OCI-LY7 (cell line): ENCODE results near the gene ITGAE. TPM values are rescaled to one million over a fixed set of nuclear protein-coding genes. Genes with fewer than 3 reads are reported as not detected.
"Not testable (repeated sequence)": the region's sequence is repeated elsewhere in the genome, so short reads cannot be mapped to it uniquely, and the experiment has no call there.

ENCODE experiments used
- BruUV-seq: library from RNA; stranded (reverse); fragments of 400-500 nt; replicated peaks from 2 replicates; lab custom pipeline; 2021; lab: Mats Ljungman, UMichigan
- CTCF ChIA-PET: fragments of 300-600 bp; sonication (Branson Sonifier 250); formaldehyde crosslinking; loops from one replicate; lab custom pipeline; 2022; ENCODE audit warnings: antibody characterized with exemption; ENCODE audit not compliant: unreplicated experiment; lab: Charles Lee
- POLR2A ChIA-PET: fragments of 300-600 bp; sonication (Branson Sonifier 250); formaldehyde crosslinking; loops from one replicate; lab custom pipeline; 2022; ENCODE audit warnings: antibody characterized with exemption; lab: Charles Lee
- DNase-seq: peaks from one replicate; pipeline ENCODE4 v3.0.0-alpha.2; 2015; ENCODE audit warnings: low spot score
- H2AFZ ChIP-seq: fragments of 200-600 bp; sonication (generic), shearing (Covaris generic); 2 replicates; pipeline ENCODE4 v1.6.1; 2014; ENCODE audit warnings: mild to moderate bottlenecking, antibody characterized with exemption, low read length, moderate library complexity
- H3K27ac ChIP-seq: fragments of 200-600 bp; sonication (generic); 2 replicates; pipeline ENCODE4 v1.5.1; 2014; ENCODE audit warnings: mixed run types, low read depth, mild to moderate bottlenecking, moderate library complexity, low read length, inconsistent platforms; ENCODE audit not compliant: poor library complexity, severe bottlenecking
- H3K36me3 ChIP-seq: fragments of 200-600 bp; sonication (generic); 2 replicates; pipeline ENCODE4 v1.6.1; 2014; ENCODE audit warnings: mild to moderate bottlenecking, antibody characterized with exemption, low read length, moderate library complexity, mixed read lengths; ENCODE audit not compliant: insufficient read depth
- H3K4me1 ChIP-seq: fragments of 200-600 bp; sonication (generic); 2 replicates; pipeline ENCODE4 v1.5.1; 2014; ENCODE audit warnings: mild to moderate bottlenecking, low read length; ENCODE audit not compliant: insufficient read depth, poor library complexity, severe bottlenecking
- H3K4me2 ChIP-seq: fragments of 200-600 bp; sonication (generic); 2 replicates; pipeline ENCODE4 v1.6.1; 2014; ENCODE audit warnings: mild to moderate bottlenecking, low read length
- H3K4me3 ChIP-seq: fragments of 200-600 bp; sonication (generic); 2 replicates; pipeline ENCODE4 v1.5.1; 2014; ENCODE audit warnings: mild to moderate bottlenecking, low read depth, low read length; ENCODE audit not compliant: poor library complexity, severe bottlenecking
- H3K79me2 ChIP-seq: fragments of 200-600 bp; sonication (generic); 2 replicates; pipeline ENCODE4 v1.6.1; 2016; ENCODE audit warnings: low read depth, mild to moderate bottlenecking, low read length, moderate library complexity, mixed read lengths; ENCODE audit not compliant: insufficient read depth
- H3K9me2 ChIP-seq: fragments of 200-600 bp; sonication (generic); 2 replicates; pipeline ENCODE4 v1.6.1; 2016; ENCODE audit warnings: mild to moderate bottlenecking, low read length, mixed read lengths; ENCODE audit not compliant: insufficient read depth
- H3K9me3 ChIP-seq: fragments of 200-600 bp; sonication (generic); 2 replicates; pipeline ENCODE4 v1.6.1; 2014; ENCODE audit warnings: mild to moderate bottlenecking, mixed run types, low read length, mixed read lengths
- H4K20me1 ChIP-seq: fragments of 200-600 bp; sonication (generic); 2 replicates; pipeline ENCODE4 v1.6.1; 2014; ENCODE audit warnings: mild to moderate bottlenecking, antibody characterized with exemption, low read length, moderate library complexity, mixed read lengths; ENCODE audit not compliant: insufficient read depth
- CTCF ChIP-seq: fragments of 200-600 bp; sonication (generic); conservative IDR thresholded peaks from 2 replicates; pipeline ENCODE4 v1.5.1; 2014; ENCODE audit warnings: mild to moderate bottlenecking, antibody characterized with exemption, low read length, moderate library complexity, mixed read lengths
- EZH2phosphoT487 ChIP-seq: fragments of 200-600 bp; sonication (generic); IDR thresholded peaks from 2 replicates; pipeline ENCODE4 v1.6.1; 2018; ENCODE audit warnings: low read depth, borderline replicate concordance, mild to moderate bottlenecking, mixed run types, antibody characterized with exemption, low read length, moderate library complexity, mixed read lengths
- intact Hi-C: fragments of 100-400 bp; cut with micrococcal nuclease; formaldehyde crosslinking; loops from one replicate; pipeline ENCODE4 v1.10.0; 2022; ENCODE audit not compliant: unreplicated experiment
- total RNA-seq, 2 experiments: library from RNA; depleted of rRNA in 1 of 2; stranded (reverse); fragments of >200 nt in 1 of 2; shearing (Covaris generic) in 1 of 2; gene quantifications; 2 replicates each; pipeline ENCODE4 v1.2.3, GENCODE V29; 2014 to 2022

Gene ITGAE
- total RNA-seq, 2 experiments from 2014 or later, result 52.2 to 61.2 TPM

- Histone ChIP-seq H2AFZ (no peak overlapping the region), H3K27ac (no peak overlapping the region), H3K4me1 (peaks cover 8% of the 10 kb centered on the region), H3K9me3 (no peaks in the 10 kb centered on the region), H3K9me2 (no peaks in the 10 kb centered on the region), H3K36me3 (no peaks in the 10 kb centered on the region), H3K4me3 (no peak overlapping the region), H4K20me1 (no peaks in the 10 kb centered on the region), H3K4me2 (no peak overlapping the region), H3K79me2 (no peaks in the 10 kb centered on the region)
- CTCF ChIA-PET, result no interaction called here
- no peak for DNase-seq
- intact Hi-C loops, result no loop called here
- BruUV-seq, result no TSS peak
- no peak for TF ChIP-seq EZH2phosphoT487
- TF ChIP-seq CTCF, result no peak
- POLR2A ChIA-PET, result no interaction called here
Measured at GRCh38 chr17:3792481-3792880, 8.5 kb downstream of the ITGAE start.

GRCh38 chr17:3788200-3788599, 12.8 kb downstream of the ITGAE start:
- Histone ChIP-seq H3K4me2 (no peak overlapping the region), H3K4me3 (no peak overlapping the region), H3K36me3 (no peaks in the 10 kb centered on the region), H3K9me2 (no peaks in the 10 kb centered on the region), H2AFZ (no peak overlapping the region), H3K27ac (no peak overlapping the region), H3K9me3 (no peaks in the 10 kb centered on the region), H3K4me1 (no peaks in the 10 kb centered on the region), H3K79me2 (no peaks in the 10 kb centered on the region), H4K20me1 (no peaks in the 10 kb centered on the region)
- TF ChIP-seq EZH2phosphoT487 (no peak), CTCF (no peak)
- DNase-seq, result no peak
- intact Hi-C loops, result no loop called here
- CTCF ChIA-PET, result no interaction called here
- POLR2A ChIA-PET, result interaction anchor here (0.7 to 1.0 kb wide), 2 partner anchors 28 to 271 kb away, joined by 3 to 6 read pairs; no protein-coding TSS in a partner anchor
- no TSS peak for BruUV-seq

GRCh38 chr17:3785323-3785722, 15.7 kb downstream of the ITGAE start:
- CTCF ChIA-PET, H3K4me3 ChIP-seq, H4K20me1 ChIP-seq, H3K4me1 ChIP-seq, H3K9me3 ChIP-seq, DNase-seq, H3K9me2 ChIP-seq, H2AFZ ChIP-seq, BruUV-seq, H3K79me2 ChIP-seq, POLR2A ChIA-PET, H3K36me3 ChIP-seq, H3K27ac ChIP-seq, intact Hi-C loops, H3K4me2 ChIP-seq: not testable (repeated sequence)
